HepG2 (cell line): ENCODE results near the gene THRB. TPM values are rescaled to one million over a fixed set of nuclear protein-coding genes. Genes with fewer than 3 reads are reported as not detected.
A peak's percentile ranks its signal among the peaks of the same experiment; 100 is the strongest.

Experiments used
- GATAD2A ChIP-seq: IDR thresholded peaks from 2 replicates; pipeline ENCODE4 v1.6.1; 2016
- HMG20A ChIP-seq: IDR thresholded peaks from 2 replicates; pipeline ENCODE4 v1.6.1; 2016; ENCODE audit warnings: borderline replicate concordance
- MYC ChIP-seq: sonication (generic); formaldehyde crosslinking; IDR thresholded peaks from 2 replicates; pipeline ENCODE4 v1.9.0; 2021; ENCODE audit warnings: missing genetic modification reagents, borderline replicate concordance
- SOX5 ChIP-seq: IDR thresholded peaks from 2 replicates; pipeline ENCODE4 v1.6.1; 2016; ENCODE audit warnings: borderline replicate concordance
- TFAP4 ChIP-seq: sonication (generic); IDR thresholded peaks from 2 replicates; pipeline ENCODE4 v1.6.1; 2016; ENCODE audit warnings: low read depth, borderline replicate concordance
- ZFP41 ChIP-seq: sonication (generic); formaldehyde crosslinking; IDR thresholded peaks from 2 replicates; pipeline ENCODE4 v1.4.0; 2020; ENCODE audit warnings: mild to moderate bottlenecking, missing genetic modification reagents, borderline replicate concordance
- ZFP82 ChIP-seq: sonication (generic); formaldehyde crosslinking; IDR thresholded peaks from 2 replicates; pipeline ENCODE4 v1.5.1; 2020; ENCODE audit warnings: mild to moderate bottlenecking, missing genetic modification reagents, borderline replicate concordance
- ZNF281 ChIP-seq: sonication (generic); formaldehyde crosslinking; IDR thresholded peaks from 2 replicates; pipeline ENCODE4 v1.4.0; 2020; ENCODE audit warnings: missing genetic modification reagents, borderline replicate concordance
- ZNF333 ChIP-seq: sonication (generic); formaldehyde crosslinking; IDR thresholded peaks from 2 replicates; pipeline ENCODE4 v1.4.0; 2020; ENCODE audit warnings: mild to moderate bottlenecking, missing genetic modification reagents, borderline replicate concordance
- ZNF598 ChIP-seq: sonication (generic); formaldehyde crosslinking; IDR thresholded peaks from 2 replicates; pipeline ENCODE4 v1.5.1; 2020; ENCODE audit warnings: mild to moderate bottlenecking, missing genetic modification reagents, borderline replicate concordance
- ZNF839 ChIP-seq: sonication (generic); formaldehyde crosslinking; IDR thresholded peaks from 2 replicates; pipeline ENCODE4 v1.4.0; 2020; ENCODE audit warnings: missing genetic modification reagents, mild to moderate bottlenecking, borderline replicate concordance
- polyA plus RNA-seq, 8 experiments: library from polyadenylated mRNA; depleted of rRNA in 3 of 8; stranded (reverse) in 7 of 8; unstranded in 1 of 8; fragments of >200 nt; fragmentation: Illumina TruSeq in 4 of 8; extraction: Trizol in 4 of 8; gene quantifications; 2 replicates each; pipeline versions ENCODE4 v1.2.1 to v1.2.3, GENCODE V29; 2011 to 2016; ENCODE audit warnings: low read depth in 4 of 8, missing spikeins in 1 of 8, mixed read lengths in 1 of 8; ENCODE audit not compliant: insufficient read depth in 1 of 8
- total RNA-seq, 5 experiments: library from RNA; depleted of rRNA; stranded (reverse); fragments of >200 nt; fragmentation: Illumina TruSeq; extraction: Trizol; gene quantifications; 2 replicates each; pipeline ENCODE4 v1.2.3, GENCODE V29; 2016; ENCODE audit warnings: low read depth in 1 of 5
- TF ChIP-seq, protein P1 (sequence below), 2 experiments: fragments of 450-650 bp in 1 of 2; sonication (generic) in 1 of 2; formaldehyde crosslinking in 1 of 2; IDR thresholded peaks; 2 replicates each; pipeline versions ENCODE4 v1.6.1 to v1.8.0; 2016 to 2022; ENCODE audit warnings: antibody characterized with exemption in 1 of 2, mild to moderate bottlenecking in 1 of 2, missing genetic modification reagents in 1 of 2
- TF ChIP-seq, protein P2 (sequence below): sonication (generic); formaldehyde crosslinking; conservative IDR thresholded peaks from 2 replicates; pipeline ENCODE4 v1.8.0; 2022; ENCODE audit warnings: low read depth, missing genetic modification reagents

Gene THRB
- total and polyA plus RNA-seq, 2 of the 13 experiments (the other 11 are each of a cell fraction or from before 2014, with no cell fraction given) = 4.7 to 22.7 TPM

GRCh38 chr3:24522146-24522579 lies 27.5 kb upstream of the THRB start (continued):
- TF ChIP-seq ZNF839 (CRISPR knock-in tag) = 0 out of 2 replicates have a peak, but pooled peaks have one; percentile 30
- TF ChIP-seq MYC = peak; percentile 52; the same call in 1 of the 2 replicates
- TF ChIP-seq, protein P1, sequence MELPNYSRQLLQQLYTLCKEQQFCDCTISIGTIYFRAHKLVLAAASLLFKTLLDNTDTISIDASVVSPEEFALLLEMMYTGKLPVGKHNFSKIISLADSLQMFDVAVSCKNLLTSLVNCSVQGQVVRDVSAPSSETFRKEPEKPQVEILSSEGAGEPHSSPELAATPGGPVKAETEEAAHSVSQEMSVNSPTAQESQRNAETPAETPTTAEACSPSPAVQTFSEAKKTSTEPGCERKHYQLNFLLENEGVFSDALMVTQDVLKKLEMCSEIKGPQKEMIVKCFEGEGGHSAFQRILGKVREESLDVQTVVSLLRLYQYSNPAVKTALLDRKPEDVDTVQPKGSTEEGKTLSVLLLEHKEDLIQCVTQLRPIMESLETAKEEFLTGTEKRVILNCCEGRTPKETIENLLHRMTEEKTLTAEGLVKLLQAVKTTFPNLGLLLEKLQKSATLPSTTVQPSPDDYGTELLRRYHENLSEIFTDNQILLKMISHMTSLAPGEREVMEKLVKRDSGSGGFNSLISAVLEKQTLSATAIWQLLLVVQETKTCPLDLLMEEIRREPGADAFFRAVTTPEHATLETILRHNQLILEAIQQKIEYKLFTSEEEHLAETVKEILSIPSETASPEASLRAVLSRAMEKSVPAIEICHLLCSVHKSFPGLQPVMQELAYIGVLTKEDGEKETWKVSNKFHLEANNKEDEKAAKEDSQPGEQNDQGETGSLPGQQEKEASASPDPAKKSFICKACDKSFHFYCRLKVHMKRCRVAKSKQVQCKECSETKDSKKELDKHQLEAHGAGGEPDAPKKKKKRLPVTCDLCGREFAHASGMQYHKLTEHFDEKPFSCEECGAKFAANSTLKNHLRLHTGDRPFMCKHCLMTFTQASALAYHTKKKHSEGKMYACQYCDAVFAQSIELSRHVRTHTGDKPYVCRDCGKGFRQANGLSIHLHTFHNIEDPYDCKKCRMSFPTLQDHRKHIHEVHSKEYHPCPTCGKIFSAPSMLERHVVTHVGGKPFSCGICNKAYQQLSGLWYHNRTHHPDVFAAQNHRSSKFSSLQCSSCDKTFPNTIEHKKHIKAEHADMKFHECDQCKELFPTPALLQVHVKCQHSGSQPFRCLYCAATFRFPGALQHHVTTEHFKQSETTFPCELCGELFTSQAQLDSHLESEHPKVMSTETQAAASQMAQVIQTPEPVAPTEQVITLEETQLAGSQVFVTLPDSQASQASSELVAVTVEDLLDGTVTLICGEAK (IDR thresholded peaks at IDR 0.05) = no peak
- TF ChIP-seq, protein P1 (CRISPR knock-in tag; IDR thresholded peaks at IDR 0.05) = 0 out of 2 replicates have a peak, but pooled peaks have one; percentile 32
- 0 out of 2 replicates have a peak, but pooled peaks have one; percentile 18 for TF ChIP-seq HMG20A (CRISPR knock-in tag)
- 0 out of 2 replicates have a peak, but pooled peaks have one; percentile 40 for TF ChIP-seq SOX5
- peak; percentile 66; the same call in 1 of the 2 replicates for TF ChIP-seq ZNF598 (CRISPR knock-in tag)
- no peak for TF ChIP-seq TFAP4
- peak; percentile 49; the same call in 1 of the 2 replicates for TF ChIP-seq GATAD2A
- 0 out of 2 replicates have a peak, but pooled peaks have one; percentile 31 for TF ChIP-seq ZFP82 (CRISPR knock-in tag)
- 0 out of 2 replicates have a peak, but pooled peaks have one; percentile 40 for TF ChIP-seq ZNF333
- TF ChIP-seq, protein P2, sequence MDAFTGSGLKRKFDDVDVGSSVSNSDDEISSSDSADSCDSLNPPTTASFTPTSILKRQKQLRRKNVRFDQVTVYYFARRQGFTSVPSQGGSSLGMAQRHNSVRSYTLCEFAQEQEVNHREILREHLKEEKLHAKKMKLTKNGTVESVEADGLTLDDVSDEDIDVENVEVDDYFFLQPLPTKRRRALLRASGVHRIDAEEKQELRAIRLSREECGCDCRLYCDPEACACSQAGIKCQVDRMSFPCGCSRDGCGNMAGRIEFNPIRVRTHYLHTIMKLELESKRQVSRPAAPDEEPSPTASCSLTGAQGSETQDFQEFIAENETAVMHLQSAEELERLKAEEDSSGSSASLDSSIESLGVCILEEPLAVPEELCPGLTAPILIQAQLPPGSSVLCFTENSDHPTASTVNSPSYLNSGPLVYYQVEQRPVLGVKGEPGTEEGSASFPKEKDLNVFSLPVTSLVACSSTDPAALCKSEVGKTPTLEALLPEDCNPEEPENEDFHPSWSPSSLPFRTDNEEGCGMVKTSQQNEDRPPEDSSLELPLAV (CRISPR knock-in tag) = no peak
- TF ChIP-seq ZFP41 (CRISPR knock-in tag) = no peak
- TF ChIP-seq ZNF281 = peak; percentile 94
